Measurements from ENCODE around the gene SYT17.

SYT17 gene

GRCh38 chr16:19192865-19193264 lies 24.8 kb downstream of the SYT17 start:
- no peak for DNase-seq (ENCODE audit: insufficient read length, low spot score)
- no peak for FAIRE-seq
- no peak for TF ChIP-seq CTCF (IDR thresholded peaks at IDR 0.05; ENCODE audit: insufficient read depth, missing control alignments)

DNA sequence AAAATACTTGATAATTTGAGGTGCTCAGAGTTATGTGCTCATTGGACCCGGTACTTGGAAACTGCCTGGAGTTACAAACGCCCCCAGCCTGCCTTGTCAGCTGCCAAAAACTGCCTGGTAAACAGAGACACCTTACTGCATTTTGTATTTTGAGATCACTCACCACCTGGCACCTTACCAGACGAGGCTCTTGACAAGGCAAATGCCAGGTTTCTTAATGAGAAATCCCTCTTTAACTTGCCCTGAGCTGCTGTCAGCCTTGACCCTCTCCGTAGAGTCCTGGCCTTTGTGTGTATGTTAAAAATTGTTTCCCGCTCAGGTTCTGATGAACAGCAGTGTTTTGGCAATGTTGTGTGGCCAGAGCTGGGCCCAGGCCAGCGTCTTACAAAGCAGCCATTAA lies 28.8 kb downstream of the SYT17 start:
- no peak for TF ChIP-seq CTCF (IDR thresholded peaks at IDR 0.05; ENCODE audit: insufficient read depth, missing control alignments)
- DNase-seq (ENCODE audit: insufficient read length, low spot score), result no peak
- no peak for FAIRE-seq

- FAIRE-seq (no peak), DNase-seq (ENCODE audit: insufficient read length, low spot score) (no peak)
- TF ChIP-seq CTCF (IDR thresholded peaks at IDR 0.05; ENCODE audit: insufficient read depth, missing control alignments), result no peak
Observed at GRCh38 chr16:19203374-19203966, 35.4 kb downstream of the SYT17 start.

GRCh38 chr16:19210280-19210924 lies 42.4 kb downstream of the SYT17 start:
- no peak for FAIRE-seq
- no peak for DNase-seq (ENCODE audit: insufficient read length, low spot score)
- no peak for TF ChIP-seq CTCF (IDR thresholded peaks at IDR 0.05; ENCODE audit: insufficient read depth, missing control alignments)

DNA sequence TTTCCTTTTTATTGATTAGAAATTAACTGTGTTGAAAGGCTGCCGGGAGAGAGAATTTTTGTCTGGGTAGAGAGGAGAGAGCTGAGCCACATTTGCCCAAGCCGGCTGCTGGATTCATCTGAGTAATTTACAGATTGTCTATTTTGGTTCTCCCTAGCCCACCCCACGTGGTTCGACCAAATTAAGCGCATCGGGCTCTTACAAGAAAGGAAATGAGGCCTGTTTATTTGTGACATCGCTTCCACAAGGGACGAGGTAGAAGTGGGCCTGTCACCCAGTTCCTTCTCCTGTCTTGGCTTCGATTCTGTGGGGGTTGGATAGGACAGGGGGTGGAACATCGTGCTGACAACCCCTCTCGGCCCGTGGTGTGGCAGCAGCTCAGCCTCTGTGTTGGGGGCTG lies 42.9 kb downstream of the SYT17 start:
- DNase-seq (ENCODE audit: insufficient read length, low spot score) (no peak), FAIRE-seq (no peak)
- TF ChIP-seq CTCF (IDR thresholded peaks at IDR 0.05; ENCODE audit: insufficient read depth, missing control alignments), result no peak

- TF ChIP-seq CTCF (IDR thresholded peaks at IDR 0.05; ENCODE audit: insufficient read depth, missing control alignments), result no peak
- FAIRE-seq, result no peak
- DNase-seq (ENCODE audit: insufficient read length, low spot score), result no peak
Observed at GRCh38 chr16:19212059-19212458, 44.0 kb downstream of the SYT17 start.

- DNase-seq (ENCODE audit: insufficient read length, low spot score) (no peak), FAIRE-seq (no peak)
- no peak for TF ChIP-seq CTCF (IDR thresholded peaks at IDR 0.05; ENCODE audit: insufficient read depth, missing control alignments)
Observed at GRCh38 chr16:19213885-19214284, 45.8 kb downstream of the SYT17 start.
